Activated CD4-positive, alpha-beta T cell treated with anti-CD3 and anti-CD28 coated beads, Interleukin-2, amount 50 U/mL, for 1 hour (primary cell): Measurements from ENCODE around the gene ADAMTS2.
"Not testable (repeated sequence)": the region's sequence is repeated elsewhere in the genome, so short reads cannot be mapped to it uniquely, and the experiment has no call there.

Source experiments
- DNase-seq: peaks from one replicate; pipeline ENCODE4 v3.0.0-alpha.2; 2020

The ADAMTS2 gene

DNA sequence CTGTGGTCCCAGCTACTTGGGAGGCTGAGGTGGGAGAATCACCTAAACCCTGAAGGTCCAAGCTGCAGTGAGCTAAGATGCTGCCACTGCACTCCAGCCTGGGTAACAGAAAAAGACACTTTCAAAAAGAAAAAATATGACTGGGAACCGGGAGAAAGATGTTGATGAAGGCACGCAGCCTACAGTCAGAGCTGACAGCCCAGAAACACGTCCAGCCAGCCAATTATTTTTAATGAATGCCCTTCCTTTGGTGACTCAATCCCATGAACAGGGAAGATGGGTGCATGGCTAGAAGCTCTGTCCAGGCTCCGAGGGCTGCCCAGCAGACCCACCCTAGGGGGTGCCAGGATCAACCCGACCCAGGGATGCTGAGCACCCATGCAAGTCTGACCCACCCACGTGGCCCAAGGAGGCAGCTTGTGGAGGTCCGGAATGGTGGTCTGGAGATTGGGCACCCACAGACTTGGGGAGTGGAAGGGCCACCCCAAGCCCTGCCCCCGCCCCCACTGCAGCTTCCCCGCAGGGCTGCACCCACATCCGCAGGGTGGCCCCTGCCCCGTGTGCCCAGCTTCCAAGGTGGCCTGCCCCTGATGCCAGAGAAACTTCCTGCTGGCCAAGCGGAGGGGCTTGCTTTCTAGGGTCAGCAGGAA lies 51.0 kb downstream of the ADAMTS2 start:
- no peak for DNase-seq

DNA sequence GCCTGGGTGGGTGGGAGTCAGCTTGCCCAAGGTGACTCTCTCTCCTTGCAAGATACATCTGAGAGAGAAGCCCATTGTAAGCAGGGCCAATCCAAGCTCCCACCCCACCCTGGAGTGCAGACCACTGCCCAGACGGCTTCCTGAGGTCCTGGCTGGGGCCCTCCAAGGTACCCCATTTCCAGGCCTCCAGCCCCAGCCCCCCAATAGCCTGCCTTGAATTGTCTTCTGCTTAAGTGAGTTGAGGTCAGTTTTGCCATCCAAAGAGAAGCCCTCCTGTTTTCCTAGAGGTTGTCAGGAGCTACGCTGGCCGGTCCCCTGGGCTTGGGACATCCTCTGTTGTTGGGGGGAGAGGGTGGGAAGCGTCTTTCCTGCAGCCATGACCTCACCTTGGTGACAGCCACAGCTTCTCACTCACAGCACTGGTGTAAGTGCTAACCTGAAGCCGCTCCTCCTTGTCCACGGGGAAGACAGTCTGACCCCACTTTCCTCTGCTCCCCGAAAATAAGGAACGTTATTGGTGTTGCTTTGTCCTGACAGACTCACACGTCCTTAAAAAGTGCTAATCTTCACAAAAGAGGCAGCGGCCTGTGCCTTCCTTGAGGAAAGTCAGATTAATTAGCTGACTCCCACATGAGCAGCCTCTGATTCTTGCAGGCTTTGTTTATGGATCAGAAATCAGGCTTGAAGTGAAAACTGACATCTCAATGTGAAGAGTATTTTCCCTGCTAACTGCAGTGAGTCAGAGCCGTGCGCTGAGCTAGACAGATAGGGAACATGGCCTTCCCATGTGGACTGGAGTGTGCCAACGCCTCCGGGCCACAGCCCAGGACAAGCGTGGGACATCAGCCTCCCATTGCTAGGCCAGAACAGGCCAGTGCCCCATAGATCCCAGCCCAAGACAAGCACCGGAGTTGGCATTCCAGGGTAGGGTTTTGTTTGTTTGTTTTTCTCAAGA lies 52.3 kb downstream of the ADAMTS2 start:
- DNase-seq: no peak

DNA sequence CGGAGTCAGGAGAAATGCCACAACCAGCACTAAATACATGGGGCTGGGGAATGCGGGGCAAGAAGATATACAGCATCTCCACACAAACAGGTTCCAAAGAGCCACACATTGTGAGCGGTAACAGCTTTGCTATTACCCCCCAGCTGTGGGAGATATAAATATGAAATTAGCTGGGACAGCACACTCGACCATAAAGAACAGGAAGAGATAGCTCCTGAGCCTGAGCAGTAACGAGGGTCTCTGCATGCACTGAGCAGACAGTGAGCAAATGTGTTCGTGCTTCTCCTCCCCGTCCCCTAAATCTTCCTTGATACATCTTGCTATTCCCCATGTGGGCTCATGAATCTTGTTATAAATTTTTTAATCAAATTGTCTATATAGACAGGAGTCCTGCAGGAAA lies 53.1 kb downstream of the ADAMTS2 start:
- no peak for DNase-seq

DNA sequence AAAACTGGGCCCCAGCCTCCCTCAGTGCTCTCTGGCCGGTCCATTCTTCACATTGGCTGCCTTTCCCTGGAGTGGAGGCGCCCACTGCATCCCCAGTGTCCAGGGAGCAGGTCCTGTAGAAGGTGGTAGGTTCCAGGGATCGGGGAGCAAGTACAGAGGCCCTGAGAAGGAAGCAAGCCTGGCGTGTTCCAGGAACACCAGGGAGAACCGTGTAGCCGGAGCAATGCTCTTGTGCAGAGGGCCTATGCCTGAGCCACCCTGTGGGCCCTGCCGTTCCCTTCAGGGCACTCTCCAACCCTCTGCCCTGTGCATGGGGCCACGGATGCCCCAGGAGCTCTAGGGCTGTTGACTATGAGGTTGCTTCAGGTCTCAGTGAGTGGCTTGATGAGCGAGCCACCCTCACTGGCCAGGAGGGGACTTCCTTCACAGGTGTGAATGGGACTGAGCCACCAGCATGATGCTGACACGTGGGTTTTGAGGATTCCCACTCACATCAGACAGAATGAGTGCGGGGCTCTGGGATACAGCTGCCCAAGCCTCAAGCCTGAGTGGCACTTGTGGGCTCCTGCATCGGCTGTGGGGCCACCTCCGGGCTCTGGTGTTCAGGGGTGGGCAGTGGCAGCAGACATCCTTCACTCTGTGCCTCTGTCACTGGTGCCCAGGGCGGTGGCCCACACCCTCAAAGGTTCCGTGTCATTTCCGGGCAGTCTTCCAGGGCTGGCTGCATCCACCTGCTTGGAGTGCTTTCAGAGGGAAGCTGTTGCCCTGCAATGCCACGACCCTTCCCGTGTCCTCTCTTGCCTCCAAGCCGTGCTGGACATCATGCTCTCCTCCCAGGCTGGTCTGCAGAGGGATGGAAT lies 54.4 kb downstream of the ADAMTS2 start:
- no peak for DNase-seq

DNA sequence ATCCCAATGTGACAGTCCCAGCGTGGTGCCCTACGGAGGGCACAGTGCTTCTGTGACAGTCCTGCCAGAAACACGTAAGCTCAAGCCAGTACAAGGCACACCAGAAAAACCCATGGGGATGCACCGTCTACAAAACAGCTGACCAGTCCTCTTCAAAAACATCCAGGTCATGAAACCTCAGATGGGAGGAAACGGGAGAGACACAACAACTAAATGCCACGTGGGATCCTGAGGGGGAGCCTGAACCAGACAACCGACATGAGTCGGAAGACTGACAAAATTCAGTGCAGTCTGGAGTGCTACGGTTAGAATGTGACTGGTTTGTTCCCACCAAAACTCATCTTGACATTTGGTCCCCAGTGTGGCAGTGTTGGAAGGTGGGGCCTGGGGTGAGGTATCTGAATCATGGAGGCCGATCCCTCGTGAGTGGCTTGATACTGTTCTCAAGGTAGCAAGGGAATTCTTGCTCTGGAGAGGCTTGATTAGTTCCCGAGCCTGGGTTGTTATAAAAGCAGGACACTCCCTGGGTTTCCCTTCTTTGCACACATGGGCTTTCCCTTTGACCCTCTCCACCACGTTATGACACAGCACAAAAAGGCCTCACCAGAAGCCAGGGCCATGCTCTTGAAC lies 55.4 kb downstream of the ADAMTS2 start:
- DNase-seq: no peak

DNA sequence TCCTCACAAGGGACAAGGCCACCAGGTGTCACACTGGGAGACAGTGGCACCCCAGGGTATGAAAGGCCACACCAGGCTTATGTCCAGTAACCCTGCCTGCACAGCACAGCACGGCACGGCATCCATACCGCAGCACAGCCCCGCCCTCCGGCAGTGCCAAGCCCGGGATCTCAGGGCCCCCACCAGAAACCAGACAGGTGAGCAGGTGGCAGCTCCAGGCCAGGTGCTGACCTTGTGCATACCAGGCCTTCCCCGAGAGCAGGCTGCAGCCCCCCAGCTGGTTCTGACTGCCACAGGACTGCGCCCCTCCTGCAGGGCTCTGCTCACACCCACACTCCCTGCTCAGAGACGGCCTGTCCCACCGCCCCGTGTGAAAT lies 56.5 kb downstream of the ADAMTS2 start:
- no peak for DNase-seq

DNA sequence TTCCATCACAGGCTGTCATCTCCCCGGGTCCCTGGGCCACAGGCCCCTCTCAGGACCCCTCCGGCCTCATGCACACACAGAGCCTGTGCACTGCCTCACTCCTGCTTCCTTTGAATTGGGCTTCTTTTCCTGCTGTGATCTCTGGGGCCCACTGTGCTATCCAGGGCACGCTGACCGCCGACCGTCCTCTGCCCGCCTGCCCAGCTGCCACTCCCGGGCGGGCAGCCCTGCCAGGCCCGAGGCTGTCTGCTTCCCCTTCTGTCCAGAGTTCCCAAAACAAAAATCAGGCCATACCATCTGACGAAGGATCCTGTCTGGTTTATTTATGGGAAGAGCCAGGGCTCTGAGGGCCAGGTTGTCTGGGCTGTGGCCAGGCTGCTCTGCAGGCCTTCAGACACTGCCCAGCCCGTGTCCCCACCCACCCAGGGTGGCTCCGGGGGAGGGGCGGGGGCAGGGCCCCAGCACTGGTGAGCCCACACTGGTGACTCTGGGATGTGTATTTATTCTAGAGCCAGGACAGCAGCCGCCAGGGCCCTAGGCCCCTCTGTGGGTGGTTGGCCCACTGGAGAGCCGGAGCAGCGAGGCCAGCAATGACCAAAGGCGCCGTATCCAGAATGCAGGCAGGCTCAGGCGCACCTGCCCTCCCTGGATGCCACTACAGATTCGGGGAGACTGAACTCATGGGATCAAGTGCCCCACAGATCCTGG lies 57.0 kb downstream of the ADAMTS2 start:
- DNase-seq: no peak

DNA sequence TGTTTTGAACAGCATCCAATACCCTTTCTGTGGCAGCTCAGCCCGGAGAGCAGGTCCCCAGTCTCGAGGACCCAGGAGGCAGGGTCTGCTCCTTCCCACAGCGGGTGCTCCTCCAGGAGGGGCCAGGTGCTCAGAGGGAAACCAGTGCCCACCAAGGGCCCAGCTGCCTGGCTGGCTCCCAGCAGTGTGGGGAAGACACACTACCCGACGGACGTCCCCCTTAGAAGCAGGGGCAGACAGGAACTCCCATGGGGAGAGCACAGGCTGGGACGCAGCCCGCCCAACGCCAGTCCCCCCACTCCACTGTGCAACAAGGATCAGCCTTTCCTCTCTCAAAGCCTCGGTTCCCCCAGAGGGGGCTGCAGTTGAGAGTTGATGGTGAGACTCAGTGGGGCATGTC lies 57.6 kb downstream of the ADAMTS2 start:
- no peak for DNase-seq

DNA sequence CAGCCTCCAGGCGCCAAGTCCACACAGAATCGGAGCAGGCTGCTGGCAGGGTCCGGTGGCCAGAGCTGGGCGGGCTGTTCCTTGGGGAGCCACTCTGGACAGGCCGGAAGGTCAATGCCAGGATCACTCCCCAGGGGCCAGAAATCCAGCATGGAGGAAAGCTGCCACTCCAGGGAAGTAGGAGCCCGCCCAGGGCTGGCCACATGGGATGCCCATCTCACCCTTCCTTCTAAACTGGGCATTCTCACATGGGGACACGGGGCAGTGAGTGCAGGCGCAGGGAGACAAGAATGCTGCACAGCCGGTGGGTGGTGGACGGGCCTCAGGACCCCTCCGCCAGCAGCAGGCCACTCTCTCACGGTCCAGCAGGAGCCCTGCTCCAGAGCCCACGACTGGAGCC lies 58.2 kb downstream of the ADAMTS2 start:
- no peak for DNase-seq

DNA sequence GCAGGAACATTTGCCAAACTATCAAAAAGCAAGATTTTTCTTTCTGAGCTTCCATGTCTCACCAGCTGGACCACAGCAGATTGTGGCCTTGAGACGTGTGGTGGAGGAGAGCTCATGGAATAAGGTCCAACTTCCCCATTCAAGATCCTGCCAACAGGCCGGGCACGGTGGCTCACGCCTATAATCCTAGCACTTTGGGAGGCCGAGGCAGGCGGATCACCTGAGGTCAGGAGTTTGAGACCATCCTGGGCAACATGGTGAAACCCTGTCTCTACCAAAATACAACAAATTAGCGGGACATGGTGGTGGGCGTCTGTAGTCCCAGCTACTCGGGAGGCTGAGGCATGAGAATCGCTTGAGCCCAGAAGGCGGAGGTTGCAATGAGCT lies 59.5 kb downstream of the ADAMTS2 start:
- DNase-seq: not testable (repeated sequence)

DNA sequence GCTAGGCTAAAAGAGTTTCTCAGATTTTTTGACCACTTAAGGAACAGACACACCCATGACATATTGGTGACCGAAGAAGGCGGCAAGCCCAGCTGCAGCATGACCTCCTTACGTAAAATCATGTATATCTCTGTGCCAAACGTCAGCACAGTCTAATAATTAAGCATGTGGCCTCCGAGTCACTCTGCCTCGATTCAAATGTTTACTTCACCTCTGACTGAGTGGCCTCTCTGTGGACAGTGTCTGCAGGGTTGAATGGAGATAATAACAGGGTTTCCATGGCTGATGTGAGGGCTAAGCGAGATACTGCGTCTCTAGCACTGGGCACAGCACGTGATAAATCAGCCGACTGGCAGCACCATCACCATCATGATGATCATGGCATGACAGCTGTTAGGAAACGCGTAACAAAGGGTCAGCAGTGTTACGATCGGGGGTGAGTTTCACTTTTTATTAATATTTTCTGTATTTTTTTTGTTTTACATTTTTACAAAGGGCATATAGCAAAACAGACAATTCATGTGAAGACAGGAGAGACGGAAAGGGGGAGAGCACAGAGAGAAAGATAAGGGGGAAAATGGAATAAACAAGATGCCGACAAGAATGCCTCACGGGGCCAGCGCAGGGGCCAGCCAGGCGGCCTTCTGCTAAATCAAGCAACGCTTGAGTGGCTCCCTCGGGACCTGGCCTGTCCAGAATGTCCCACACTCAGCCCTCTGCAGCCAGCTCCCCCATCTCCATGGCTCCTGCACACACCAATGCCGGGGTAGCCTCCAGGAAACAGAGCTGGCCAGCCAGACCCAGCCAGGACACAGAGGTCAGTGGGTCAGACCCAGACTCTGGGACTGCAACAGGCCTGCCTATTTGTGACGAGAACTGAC lies 60.3 kb downstream of the ADAMTS2 start:
- DNase-seq: no peak

DNA sequence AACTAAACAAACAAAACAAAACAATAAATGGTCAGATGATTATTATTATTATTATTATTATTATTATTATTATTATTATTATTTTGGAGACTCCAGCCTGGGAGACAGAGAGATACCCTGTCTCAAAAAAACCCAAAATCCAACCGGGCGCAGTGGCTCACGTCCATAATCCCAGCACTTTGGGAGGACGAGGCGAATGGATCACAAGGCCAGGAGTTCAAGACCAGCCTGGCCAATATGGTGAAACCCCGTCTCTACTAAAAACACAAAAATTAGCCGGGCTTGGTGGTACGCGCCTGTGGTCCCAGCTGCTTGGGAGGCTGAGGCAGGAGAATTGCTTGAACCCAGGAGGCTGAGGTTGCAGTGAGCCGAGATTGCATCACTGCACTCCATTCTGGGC lies 61.4 kb downstream of the ADAMTS2 start:
- DNase-seq: not testable (repeated sequence)

DNA sequence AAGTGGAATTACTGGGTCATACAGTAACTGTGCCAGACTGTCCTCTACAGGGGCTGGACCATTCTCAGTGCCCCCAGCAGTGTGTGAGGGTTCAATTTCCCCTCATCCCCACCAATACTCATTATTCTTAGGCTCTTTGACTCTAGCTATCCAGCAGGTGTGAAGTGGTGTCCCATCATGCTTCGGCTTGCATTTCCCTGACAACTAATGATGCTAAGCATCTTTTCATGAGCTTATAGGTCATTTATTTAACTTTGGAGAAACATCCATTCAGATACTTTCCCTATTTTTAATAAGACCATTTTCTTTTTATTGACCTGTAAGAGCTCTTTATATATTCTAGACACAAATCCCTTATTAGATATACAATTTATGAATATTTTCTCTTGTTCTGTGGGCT lies 63.6 kb downstream of the ADAMTS2 start:
- no peak for DNase-seq

DNA sequence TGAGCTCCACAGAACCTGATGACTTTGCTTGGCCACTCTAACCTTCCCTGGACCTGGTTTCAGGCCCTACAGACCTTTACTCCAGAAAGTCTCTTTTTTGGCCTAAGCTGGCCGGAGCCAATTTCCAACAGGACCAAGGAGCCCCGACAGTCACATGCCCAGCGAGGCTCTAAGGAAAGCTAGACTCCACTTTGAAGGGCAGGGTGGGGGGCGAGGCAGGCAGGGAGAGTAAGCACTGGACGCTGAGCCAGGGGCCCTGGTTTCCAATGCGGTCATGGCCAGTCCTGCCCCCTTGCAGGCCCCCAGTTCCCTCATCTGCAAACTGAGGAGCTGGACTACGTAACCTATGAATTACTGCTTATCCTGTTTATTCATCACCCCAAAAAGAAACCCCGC lies 65.2 kb downstream of the ADAMTS2 start:
- no peak for DNase-seq

DNA sequence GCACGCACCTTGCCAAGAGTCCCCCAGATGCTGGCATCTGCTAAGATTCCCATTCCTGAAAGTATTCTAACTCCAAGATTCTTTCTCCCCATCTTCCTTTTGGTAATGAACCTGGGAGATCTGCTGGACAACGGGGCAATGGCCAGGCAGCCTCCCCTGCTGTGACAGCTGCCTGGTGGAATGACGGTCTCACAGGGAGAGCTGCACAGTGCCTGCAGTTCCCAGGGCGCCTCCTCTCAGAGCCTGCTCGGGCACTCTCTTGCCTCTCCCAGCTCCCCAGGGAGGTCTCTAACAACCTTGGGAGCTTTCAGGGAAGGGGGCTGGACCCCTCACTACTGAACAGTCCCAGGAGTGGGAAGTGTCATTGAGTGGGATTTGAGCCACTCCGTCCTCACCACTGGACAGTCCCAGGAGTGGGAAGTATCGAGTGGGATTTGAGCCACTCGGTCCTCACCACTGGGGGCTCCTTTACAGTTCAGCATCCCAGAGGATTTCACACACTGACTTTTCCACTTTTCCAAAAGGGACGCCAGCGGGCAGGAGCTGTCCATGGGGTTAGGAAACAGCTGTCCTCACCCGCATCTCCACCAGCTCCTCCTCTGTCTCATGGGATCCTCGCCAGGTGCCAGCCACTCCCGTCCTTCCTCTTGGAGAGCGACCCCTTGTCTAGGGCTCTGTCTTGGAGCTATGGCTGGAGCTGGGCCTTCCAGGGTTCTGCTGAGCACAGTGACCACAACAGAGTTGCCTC lies 65.7 kb downstream of the ADAMTS2 start:
- no peak for DNase-seq

DNA sequence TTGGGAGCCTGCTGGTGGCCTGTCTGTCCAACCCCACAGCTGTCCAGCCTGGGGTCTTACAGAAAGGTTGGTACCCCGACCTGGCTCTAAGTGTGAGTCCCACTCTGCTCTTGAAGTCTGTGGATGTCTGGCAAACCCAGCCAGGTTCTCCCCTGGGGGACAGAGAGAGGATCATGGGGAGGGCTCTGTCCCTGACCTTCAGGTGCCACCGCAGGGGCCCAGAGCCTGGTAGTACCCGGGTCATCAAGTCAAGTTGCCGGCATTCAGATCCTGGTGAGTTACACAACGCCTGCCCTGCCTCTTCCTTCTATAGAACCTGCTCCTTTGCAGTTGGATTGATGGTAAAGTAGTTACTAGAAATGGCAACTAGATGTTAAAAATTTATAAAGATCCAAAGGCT lies 66.7 kb downstream of the ADAMTS2 start:
- no peak for DNase-seq

DNA sequence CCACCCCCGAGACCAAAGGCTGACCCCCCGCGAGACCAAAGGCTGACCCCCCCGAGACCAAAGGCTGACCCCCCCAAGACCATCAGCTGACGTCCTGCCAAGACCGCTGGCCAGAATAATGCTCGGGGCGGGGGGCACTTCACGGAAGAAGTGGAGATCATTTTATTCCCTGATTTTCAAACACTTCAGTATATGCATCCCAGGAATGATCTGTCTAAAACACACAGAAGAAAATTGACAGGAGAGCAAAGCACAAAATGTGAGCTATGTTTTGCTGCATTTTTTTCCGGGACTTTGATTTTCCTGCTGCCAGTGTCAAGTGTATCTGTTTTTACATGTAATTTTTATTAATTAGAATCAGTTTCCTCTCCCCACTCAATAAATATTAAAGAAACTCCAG lies 67.1 kb downstream of the ADAMTS2 start:
- DNase-seq: no peak

DNA sequence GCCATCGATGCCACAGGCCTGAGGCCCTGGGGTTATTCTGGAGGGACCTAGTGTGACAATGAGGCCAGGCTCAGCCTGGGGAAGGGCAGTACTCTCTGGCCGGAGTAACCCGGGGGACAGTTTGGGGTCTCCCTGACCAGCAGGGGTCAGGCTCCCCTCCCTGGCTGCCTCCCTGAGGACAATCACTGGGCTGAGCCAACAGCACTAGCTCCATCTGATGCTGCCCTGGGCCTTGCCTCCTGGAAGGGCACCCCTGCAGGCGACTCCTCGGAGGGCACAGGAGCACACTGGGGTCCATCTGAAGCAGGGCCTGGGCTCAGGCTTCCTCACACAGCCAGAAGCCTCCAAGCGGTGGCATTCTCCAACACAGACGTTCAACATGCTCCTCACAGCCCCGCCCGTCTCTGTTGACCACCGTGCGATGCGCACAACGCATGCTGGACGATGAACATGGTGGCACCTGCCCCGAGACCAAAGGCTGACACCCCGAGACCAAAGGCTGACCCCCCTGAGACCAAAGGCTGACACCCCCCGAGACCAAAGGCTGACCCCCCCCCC lies 68.3 kb downstream of the ADAMTS2 start:
- no peak for DNase-seq

DNA sequence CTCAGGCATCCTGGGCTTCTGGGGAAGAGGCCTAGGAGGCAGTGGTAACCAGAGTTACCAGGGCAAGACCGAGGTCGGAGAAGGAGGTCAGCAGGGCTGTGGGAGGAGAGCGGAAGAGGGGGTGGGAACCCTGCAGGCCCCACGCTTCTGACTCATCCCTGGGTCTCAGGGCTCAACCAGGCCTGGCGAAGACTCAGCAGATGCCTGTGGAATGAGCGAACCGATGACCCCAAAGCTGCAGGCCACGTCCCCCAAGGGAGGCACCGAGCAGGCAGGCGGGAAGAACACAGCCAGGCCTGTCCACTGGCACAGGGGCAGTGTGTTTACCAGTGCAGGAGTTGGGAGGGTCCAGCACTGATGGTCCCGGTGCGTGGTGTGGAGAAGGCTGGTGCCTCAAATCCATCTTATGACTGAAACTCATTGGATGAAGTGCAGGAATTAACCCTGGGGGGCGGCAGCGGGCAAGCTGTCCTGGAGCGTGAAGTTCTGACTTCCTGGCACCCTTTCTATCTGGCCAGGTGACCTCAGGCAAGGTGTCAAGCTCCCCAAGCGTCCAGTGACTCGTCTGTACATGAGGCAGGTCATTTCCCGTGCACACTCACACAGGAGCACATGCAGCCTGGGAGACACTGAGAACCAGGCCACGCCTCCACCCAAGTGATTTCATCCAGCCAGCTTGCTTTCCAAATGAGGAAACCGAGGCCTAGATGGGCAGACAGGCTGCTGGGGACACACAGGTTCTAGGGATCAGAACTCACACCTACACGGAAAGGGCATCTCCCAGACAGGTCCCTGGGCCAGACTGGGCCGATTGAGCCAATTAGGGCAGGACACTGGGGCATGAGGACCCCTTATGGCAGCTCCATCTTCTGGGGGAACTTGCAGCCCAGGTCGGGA lies 69.1 kb downstream of the ADAMTS2 start:
- DNase-seq: no peak
